ENCODE results near the gene GRIK2. TPM values are rescaled to one million over a fixed set of nuclear protein-coding genes. Genes with fewer than 3 reads are reported as not detected.

Gene GRIK2
- polyA plus RNA-seq, 1 of the 3 experiments (the other 2 are of a cell fraction), result 0.30 TPM

- TF ChIP-seq MEF2A (IDR thresholded peaks at IDR 0.05; ENCODE audit: borderline replicate concordance, low read depth), result no peak
- TF ChIP-seq RFX5 (IDR thresholded peaks at IDR 0.05; ENCODE audit: low read length), result no peak
- TF ChIP-seq MAX (IDR thresholded peaks at IDR 0.05; ENCODE audit: low read depth), result no peak
- no peak for TF ChIP-seq FOXM1 (IDR thresholded peaks at IDR 0.05; ENCODE audit: low read depth)
- no peak for TF ChIP-seq PBX3 (IDR thresholded peaks at IDR 0.05)
- TF ChIP-seq YY1 (IDR thresholded peaks at IDR 0.05; ENCODE audit: low read depth), result no peak
- no peak for TF ChIP-seq JUND (IDR thresholded peaks at IDR 0.05)
- TF ChIP-seq EZH2phosphoT487 (IDR thresholded peaks at IDR 0.05; ENCODE audit: borderline replicate concordance, low read depth), result no peak
- TF ChIP-seq SMC3 (IDR thresholded peaks at IDR 0.05; ENCODE audit: low read depth, low read length), result no peak
- TF ChIP-seq USF2 (IDR thresholded peaks at IDR 0.05; ENCODE audit: borderline replicate concordance, low read depth, low read length), result no peak
- no peak for TF ChIP-seq GABPA (IDR thresholded peaks at IDR 0.05; ENCODE audit: low read depth)
- no peak for TF ChIP-seq TCF12 (IDR thresholded peaks at IDR 0.05)
- ChIA-PET POLR2A (no interaction called here), CTCF (no interaction called here)
- Histone ChIP-seq H3K4me1 (ENCODE audit: control insufficient read depth in 1 of 2, insufficient read depth in 2 of 2, low read depth in 1 of 2, low read length in 1 of 2) (no peaks in the 10 kb centered on the region), H3K4me2 (no peak overlapping the region), H3K9ac (no peak overlapping the region), H3K36me3 (replicated peaks in 1 of 2; ENCODE audit: control insufficient read depth in 1 of 2, insufficient read depth in 2 of 2, low read length in 1 of 2) (no peaks in the 10 kb centered on the region), H4K20me1 (ENCODE audit: insufficient read depth) (no peaks in the 10 kb centered on the region), H3K4me3 (ENCODE audit: low read depth in 2 of 2, low read length in 1 of 2) (no peak overlapping the region), H3K79me2 (ENCODE audit: insufficient read depth) (no peaks in the 10 kb centered on the region), H3F3A (replicated peaks; ENCODE audit: insufficient read depth) (no peaks in the 10 kb centered on the region), H3K27me3 (ENCODE audit: insufficient read depth) (no peaks in the 10 kb centered on the region), H3K27ac (ENCODE audit: low read depth in 2 of 2, low read length in 1 of 2) (no peak overlapping the region), H3K9me2 (0 out of 2 replicates have a peak, but pooled peaks cover 4% of the 10 kb centered on the region), H3K9me3 (no peaks in the 10 kb centered on the region), H2AFZ (ENCODE audit: low read depth) (no peak overlapping the region)
- 80% methylated on average over 3 of the region's 3 CpGs for WGBS (ENCODE audit: low lambda C conversion rate)
- no peak for DNase-seq
Observed at GRCh38 chr6:101816716-101817115, 423.2 kb downstream of the GRIK2 start.

- no peak for DNase-seq
- H3F3A ChIP-seq (replicated peaks; ENCODE audit: insufficient read depth), result no peaks in the 10 kb centered on the region
- ChIA-PET CTCF (no interaction called here), POLR2A (no interaction called here)
- H3K4me1 ChIP-seq (ENCODE audit: control insufficient read depth in 1 of 2, insufficient read depth in 2 of 2, low read depth in 1 of 2, low read length in 1 of 2), result no peaks in the 10 kb centered on the region
- H3K9ac ChIP-seq, result no peak overlapping the region
- 0 out of 2 replicates have a peak, but pooled peaks cover 4% of the 10 kb centered on the region for H3K9me2 ChIP-seq
- H2AFZ ChIP-seq (ENCODE audit: low read depth), result no peak overlapping the region
- no peaks in the 10 kb centered on the region for H3K36me3 ChIP-seq (replicated peaks in 1 of 2; ENCODE audit: control insufficient read depth in 1 of 2, insufficient read depth in 2 of 2, low read length in 1 of 2)
- H3K4me3 ChIP-seq (ENCODE audit: low read depth in 2 of 2, low read length in 1 of 2), result no peak overlapping the region
- H4K20me1 ChIP-seq (ENCODE audit: insufficient read depth), result no peaks in the 10 kb centered on the region
- H3K4me2 ChIP-seq, result no peak overlapping the region
- no peaks in the 10 kb centered on the region for H3K27me3 ChIP-seq (ENCODE audit: insufficient read depth)
- H3K27ac ChIP-seq (ENCODE audit: low read depth in 2 of 2, low read length in 1 of 2), result no peak overlapping the region
- WGBS (ENCODE audit: low lambda C conversion rate), result 55% methylated on average over 6 of the region's 6 CpGs
- H3K9me3 ChIP-seq, result no peaks in the 10 kb centered on the region
- H3K79me2 ChIP-seq (ENCODE audit: insufficient read depth), result no peaks in the 10 kb centered on the region
- TF ChIP-seq JUND (IDR thresholded peaks at IDR 0.05), result no peak
- TF ChIP-seq MXI1 (IDR thresholded peaks at IDR 0.05; ENCODE audit: low read depth, low read length), result no peak
- no peak for TF ChIP-seq GABPA (IDR thresholded peaks at IDR 0.05; ENCODE audit: low read depth)
- TF ChIP-seq USF2 (IDR thresholded peaks at IDR 0.05; ENCODE audit: borderline replicate concordance, low read depth, low read length), result no peak
- TF ChIP-seq NFIC (IDR thresholded peaks at IDR 0.05; ENCODE audit: borderline replicate concordance), result no peak
- TF ChIP-seq CTCF (IDR thresholded peaks at IDR 0.05), result no peak
- TF ChIP-seq NRF1 (IDR thresholded peaks at IDR 0.05; ENCODE audit: low read depth, low read length), result no peak
- TF ChIP-seq ELF1 (IDR thresholded peaks at IDR 0.05), result no peak
- no peak for TF ChIP-seq FOXM1 (IDR thresholded peaks at IDR 0.05; ENCODE audit: low read depth)
- no peak for TF ChIP-seq SMC3 (IDR thresholded peaks at IDR 0.05; ENCODE audit: low read depth, low read length)
- TF ChIP-seq REST (IDR thresholded peaks at IDR 0.05; ENCODE audit: low read depth, low read length), result no peak
- TF ChIP-seq RAD21 (IDR thresholded peaks at IDR 0.05; ENCODE audit: low read length), result no peak
- TF ChIP-seq EP300 (IDR thresholded peaks at IDR 0.05; ENCODE audit: borderline replicate concordance in 1 of 2, low read depth in 1 of 2, low read length in 1 of 2), result no peak
- no peak for TF ChIP-seq FOXJ3 (CRISPR knock-in tag; IDR thresholded peaks at IDR 0.05)
Observed at GRCh38 chr6:101818051-101818450, 424.5 kb downstream of the GRIK2 start.
